Trophoblast cell (in vitro differentiated cells and primary cell): ENCODE measurements around the gene CRMP1.

Source experiments
- DNase-seq, 2 donors: peaks; one replicate each; pipeline ENCODE4 v3.0.0-alpha.2; 2016
- H2AFZ ChIP-seq: 2 replicates; pipeline ENCODE4 v1.6.1; 2013; ENCODE audit warnings: low read length, moderate library complexity, mild to moderate bottlenecking; ENCODE audit not compliant: insufficient read depth, poor library complexity
- H2AK5ac ChIP-seq: 2 replicates; pipeline ENCODE4 v1.6.1; 2013; ENCODE audit warnings: mild to moderate bottlenecking, low read length
- H2BK120ac ChIP-seq: 2 replicates; pipeline ENCODE4 v1.6.1; 2013; ENCODE audit warnings: low read length, mild to moderate bottlenecking, moderate library complexity; ENCODE audit not compliant: insufficient read depth, poor library complexity
- H2BK12ac ChIP-seq: 2 replicates; pipeline ENCODE4 v1.6.1; 2013; ENCODE audit warnings: mild to moderate bottlenecking, low read length, moderate library complexity
- H2BK5ac ChIP-seq: 2 replicates; pipeline ENCODE4 v1.6.1; 2013; ENCODE audit warnings: low read length, low read depth, moderate library complexity, mild to moderate bottlenecking; ENCODE audit not compliant: poor library complexity
- H3K14ac ChIP-seq: 2 replicates; pipeline ENCODE4 v1.6.1; 2013; ENCODE audit warnings: mild to moderate bottlenecking, low read length
- H3K18ac ChIP-seq: 2 replicates; pipeline ENCODE4 v1.6.1; 2013; ENCODE audit warnings: mild to moderate bottlenecking, low read length
- H3K23ac ChIP-seq: 2 replicates; pipeline ENCODE4 v1.6.1; 2013; ENCODE audit warnings: low read length
- H3K27ac ChIP-seq: 2 replicates; pipeline ENCODE4 v1.5.1; 2013; ENCODE audit warnings: low read depth, mild to moderate bottlenecking, inconsistent platforms, low read length, moderate library complexity
- H3K27me3 ChIP-seq: 2 replicates; pipeline ENCODE4 v1.6.1; 2013; ENCODE audit warnings: inconsistent platforms, mild to moderate bottlenecking, low read length, moderate library complexity; ENCODE audit not compliant: insufficient read depth
- H3K36me3 ChIP-seq, 2 experiments: 1 replicate in 1 of 2; 2 replicates in 1 of 2; pipeline ENCODE4 v1.6.1; 2013; ENCODE audit warnings: low read length in 2 of 2, mild to moderate bottlenecking in 2 of 2, moderate library complexity in 1 of 2; ENCODE audit not compliant: insufficient read depth in 2 of 2, control insufficient read depth in 1 of 2
- H3K4ac ChIP-seq: 2 replicates; pipeline ENCODE4 v1.6.1; 2013; ENCODE audit warnings: low read depth, mild to moderate bottlenecking, low read length, moderate library complexity
- H3K4me1 ChIP-seq, 2 experiments: 1 replicate in 1 of 2; 2 replicates in 1 of 2; pipeline ENCODE4 v1.6.1; 2013; ENCODE audit warnings: low read length in 2 of 2, mild to moderate bottlenecking in 2 of 2, moderate library complexity in 1 of 2; ENCODE audit not compliant: insufficient read depth in 2 of 2, control insufficient read depth in 1 of 2
- H3K4me2 ChIP-seq: 2 replicates; pipeline ENCODE4 v1.6.1; 2013; ENCODE audit warnings: inconsistent platforms, mild to moderate bottlenecking, low read length, moderate library complexity
- H3K4me3 ChIP-seq: 2 replicates; pipeline ENCODE4 v1.5.1; 2013; ENCODE audit warnings: mild to moderate bottlenecking, low read depth, low read length, inconsistent platforms
- H3K79me1 ChIP-seq: one replicate; pipeline ENCODE4 v1.6.1; 2013; ENCODE audit warnings: low read length
- H3K79me2 ChIP-seq: 2 replicates; pipeline ENCODE4 v1.6.1; 2013; ENCODE audit warnings: low read length, mild to moderate bottlenecking; ENCODE audit not compliant: control insufficient read depth, insufficient read depth, poor library complexity
- H3K9ac ChIP-seq: 2 replicates; pipeline ENCODE4 v1.6.1; 2013; ENCODE audit warnings: mild to moderate bottlenecking, low read length
- H3K9me3 ChIP-seq: 2 replicates; pipeline ENCODE4 v1.6.1; 2013; ENCODE audit warnings: low read depth, mild to moderate bottlenecking, control low read depth, inconsistent platforms, low read length; ENCODE audit not compliant: insufficient read depth
- H4K12ac ChIP-seq: 2 replicates; pipeline ENCODE4 v1.6.1; 2013; ENCODE audit warnings: low read depth, mild to moderate bottlenecking, low read length, moderate library complexity
- H4K8ac ChIP-seq: 2 replicates; pipeline ENCODE4 v1.6.1; 2013; ENCODE audit warnings: low read depth, mild to moderate bottlenecking, low read length, moderate library complexity
- H4K91ac ChIP-seq: one replicate; pipeline ENCODE4 v1.6.1; 2013; ENCODE audit warnings: low read depth, mild to moderate bottlenecking, low read length, moderate library complexity
- WGBS: extraction: QIAGEN DNeasy Blood & Tissue Kit; methylation state at CpG from one replicate; pipeline ENCODE4 v1.1.7; 2013; ENCODE audit warnings: missing lambda C conversion rate; ENCODE audit not compliant: insufficient read length, insufficient coverage; ENCODE audit errors: extremely low coverage; 5-methylcytosine and 5-hydroxymethylcytosine counted together

Gene CRMP1

DNA sequence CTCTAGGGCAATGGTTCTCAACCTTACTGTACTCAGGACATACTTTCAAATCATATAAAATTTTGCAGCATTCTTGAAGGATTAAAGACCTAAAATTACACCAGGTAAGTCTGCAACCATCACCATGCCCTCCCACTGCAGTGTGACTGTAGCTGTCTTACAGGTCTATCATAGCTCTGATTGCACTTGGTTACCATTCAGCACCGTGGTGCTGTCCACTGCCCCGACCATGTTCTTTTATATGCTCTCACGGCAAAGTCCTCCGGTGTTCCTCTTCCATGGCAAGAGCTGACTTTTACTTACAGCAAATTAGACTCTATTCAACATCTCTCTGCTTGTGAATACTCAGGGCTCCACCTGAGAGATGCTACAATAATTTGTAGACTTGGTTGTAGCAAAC, 11.5 kb downstream of the CRMP1 start:
- no peak overlapping the region for H3K9ac ChIP-seq
- no peak overlapping the region for H4K12ac ChIP-seq
- no peak overlapping the region for H2BK12ac ChIP-seq
- H3K79me2 ChIP-seq, result no peaks in the 10 kb centered on the region
- H3K4me3 ChIP-seq, result no peak overlapping the region
- no peak overlapping the region for H2AK5ac ChIP-seq
- no peak overlapping the region for H3K14ac ChIP-seq
- no peak overlapping the region for H4K8ac ChIP-seq
- WGBS, result no CpG with 5 or more reads among the region's 4 CpGs
- no peak overlapping the region for H3K23ac ChIP-seq
- no peaks in the 10 kb centered on the region for H3K79me1 ChIP-seq
- H3K4ac ChIP-seq, result no peak overlapping the region
- H2BK5ac ChIP-seq, result no peak overlapping the region
- H3K9me3 ChIP-seq, result peaks cover 1% of the 10 kb centered on the region
- no peak overlapping the region for H2BK120ac ChIP-seq
- H3K27ac ChIP-seq, result no peak overlapping the region
- no peak overlapping the region for H4K91ac ChIP-seq
- H2AFZ ChIP-seq, result no peak overlapping the region
- no peak overlapping the region for H3K18ac ChIP-seq
- H3K36me3 ChIP-seq, result no peaks in the 10 kb centered on the region
- H3K4me2 ChIP-seq, result no peak overlapping the region
- no peak for DNase-seq
- H3K27me3 ChIP-seq, result peaks cover 2% of the 10 kb centered on the region
- H3K4me1 ChIP-seq, result no peaks in the 10 kb centered on the region

GRCh38 chr4:5878359-5878758, 14.5 kb downstream of the CRMP1 start:
- no peak for DNase-seq
- Histone ChIP-seq H3K4me3 (no peak overlapping the region), H2BK120ac (no peak overlapping the region), H2BK12ac (no peak overlapping the region), H2AK5ac (no peak overlapping the region), H2AFZ (no peak overlapping the region), H4K8ac (no peak overlapping the region), H3K23ac (no peak overlapping the region), H4K91ac (no peak overlapping the region), H3K27ac (no peak overlapping the region), H3K36me3 (no peaks in the 10 kb centered on the region), H3K4me2 (no peak overlapping the region), H4K12ac (no peak overlapping the region), H3K18ac (no peak overlapping the region), H3K4ac (no peak overlapping the region), H3K27me3 (no peaks in the 10 kb centered on the region), H3K14ac (no peak overlapping the region), H3K9ac (no peak overlapping the region), H3K79me2 (no peaks in the 10 kb centered on the region), H2BK5ac (no peak overlapping the region), H3K4me1 (no peaks in the 10 kb centered on the region), H3K79me1 (no peaks in the 10 kb centered on the region), H3K9me3 (no peaks in the 10 kb centered on the region)
- no CpG with 5 or more reads among the region's 6 CpGs for WGBS

GRCh38 chr4:5877392-5877791, 15.5 kb downstream of the CRMP1 start:
- no peak overlapping the region for H3K23ac ChIP-seq
- H3K4me1 ChIP-seq, result no peaks in the 10 kb centered on the region
- H3K36me3 ChIP-seq, result no peaks in the 10 kb centered on the region
- H2BK120ac ChIP-seq, result no peak overlapping the region
- no peak overlapping the region for H3K18ac ChIP-seq
- no peaks in the 10 kb centered on the region for H3K79me2 ChIP-seq
- H3K79me1 ChIP-seq, result no peaks in the 10 kb centered on the region
- H3K27ac ChIP-seq, result no peak overlapping the region
- no peak overlapping the region for H2BK12ac ChIP-seq
- no peak overlapping the region for H3K14ac ChIP-seq
- no peak overlapping the region for H2AK5ac ChIP-seq
- H3K9ac ChIP-seq, result no peak overlapping the region
- no peak overlapping the region for H4K8ac ChIP-seq
- no peak overlapping the region for H4K91ac ChIP-seq
- no peaks in the 10 kb centered on the region for H3K9me3 ChIP-seq
- H4K12ac ChIP-seq, result no peak overlapping the region
- H2BK5ac ChIP-seq, result no peak overlapping the region
- H3K27me3 ChIP-seq, result no peaks in the 10 kb centered on the region
- no peak for DNase-seq
- H2AFZ ChIP-seq, result no peak overlapping the region
- no CpG with 5 or more reads among the region's 9 CpGs for WGBS
- H3K4me2 ChIP-seq, result no peak overlapping the region
- no peak overlapping the region for H3K4me3 ChIP-seq
- no peak overlapping the region for H3K4ac ChIP-seq

DNA sequence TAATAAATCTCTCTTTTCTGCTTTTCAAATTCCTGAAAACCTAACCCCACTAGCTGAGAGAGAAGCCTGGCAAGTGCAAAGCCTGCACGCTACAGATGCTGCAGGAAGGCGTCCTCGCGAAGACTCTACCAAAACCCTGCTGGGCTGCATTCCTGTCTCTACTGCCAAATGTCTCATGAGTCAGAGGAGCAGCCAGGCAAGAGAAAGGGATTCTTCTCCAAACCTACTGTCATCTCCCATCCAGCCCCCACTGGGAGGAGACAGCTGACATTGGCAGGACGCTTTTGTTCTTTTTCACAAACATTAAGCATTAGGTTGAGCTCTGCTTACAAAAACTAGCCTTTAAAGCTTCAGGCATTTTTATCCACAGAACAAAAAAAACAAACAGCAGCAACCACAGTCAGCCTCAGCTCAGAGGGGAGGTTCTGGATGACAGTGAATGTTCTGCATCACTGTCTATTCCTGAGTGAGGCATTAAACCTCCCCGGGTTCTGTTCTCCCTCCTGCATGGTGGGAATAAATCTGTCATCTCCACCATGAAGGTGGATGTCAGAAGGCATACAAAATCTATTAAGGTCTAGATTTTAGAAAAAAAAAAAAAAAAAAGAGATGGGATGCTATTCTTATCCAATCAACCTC, 18.0 kb downstream of the CRMP1 start:
- no peak overlapping the region for H3K9ac ChIP-seq

More for the DNA sequence above, 18.0 kb downstream of the CRMP1 start:
- H3K23ac ChIP-seq, result no peak overlapping the region
- no peak overlapping the region for H3K4me3 ChIP-seq
- no peak overlapping the region for H3K4me2 ChIP-seq
- H3K79me1 ChIP-seq, result no peaks in the 10 kb centered on the region
- no peaks in the 10 kb centered on the region for H3K36me3 ChIP-seq
- no CpG with 5 or more reads among the region's 6 CpGs for WGBS
- H4K12ac ChIP-seq, result no peak overlapping the region
- H2AFZ ChIP-seq, result no peak overlapping the region
- no peak overlapping the region for H3K18ac ChIP-seq
- no peak overlapping the region for H2AK5ac ChIP-seq
- H3K4me1 ChIP-seq, result no peaks in the 10 kb centered on the region
- no peak overlapping the region for H3K27ac ChIP-seq
- no peaks in the 10 kb centered on the region for H3K27me3 ChIP-seq
- H3K4ac ChIP-seq, result no peak overlapping the region
- H4K91ac ChIP-seq, result no peak overlapping the region
- H2BK120ac ChIP-seq, result no peak overlapping the region
- H3K79me2 ChIP-seq, result no peaks in the 10 kb centered on the region
- no peaks in the 10 kb centered on the region for H3K9me3 ChIP-seq
- H4K8ac ChIP-seq, result no peak overlapping the region
- no peak overlapping the region for H3K14ac ChIP-seq
- peak in 1 of 2 donors; percentile 7 for DNase-seq
- H2BK12ac ChIP-seq, result no peak overlapping the region
- H2BK5ac ChIP-seq, result no peak overlapping the region
